ENCODE data around the gene TRIM17.
A peak's percentile ranks its signal among the peaks of the same experiment; 100 is the strongest.

TRIM17 gene

DNA sequence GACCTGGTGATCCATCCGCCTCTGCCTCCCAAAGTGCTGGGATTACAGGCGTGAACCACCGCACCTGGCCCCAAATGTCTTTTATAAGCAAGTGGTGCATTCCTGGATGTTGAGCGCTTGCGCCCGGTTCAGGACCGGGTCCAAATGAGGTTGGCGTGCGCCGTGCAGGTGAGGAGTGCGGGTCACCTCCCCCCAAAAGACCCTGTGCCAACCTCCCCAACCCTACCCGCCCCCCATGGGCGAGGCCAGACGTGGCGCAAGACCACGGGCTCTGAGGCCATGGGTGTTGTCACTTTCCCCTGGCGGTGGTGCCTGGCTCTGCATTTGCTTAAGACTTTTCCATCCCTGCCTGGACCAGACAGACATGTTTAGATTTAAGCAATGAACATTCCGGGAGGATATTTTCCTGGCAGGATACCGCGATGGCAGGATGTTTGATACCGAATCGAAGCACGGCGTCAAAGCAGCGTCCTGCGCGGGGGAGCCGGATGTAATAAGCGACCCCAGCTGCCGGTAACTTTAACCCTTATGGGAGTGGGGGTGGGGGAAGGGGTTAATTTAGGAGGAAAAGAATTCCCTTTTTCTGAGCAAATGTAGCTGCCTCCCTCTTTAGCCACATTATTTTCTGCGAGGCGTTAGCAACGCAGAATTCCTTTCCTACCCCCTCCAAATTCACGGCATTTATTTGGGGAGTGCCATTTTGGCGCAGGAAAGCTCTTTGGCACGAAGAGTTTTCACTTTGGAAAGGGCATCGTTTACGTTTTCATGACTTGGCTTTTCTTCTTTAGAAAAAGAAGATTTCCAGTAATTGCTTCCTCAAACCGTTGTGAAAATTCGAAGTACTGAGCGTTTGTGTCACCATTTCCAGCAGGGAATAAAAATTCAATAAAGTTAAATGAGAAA lies 42.7 kb upstream of the TRIM17 start:
- Histone ChIP-seq H3K14ac (ENCODE audit: low read length in 2 of 2) (no peak overlapping the region), H3K9me3 (ENCODE audit: control insufficient read depth, low read length) (no peaks in the 10 kb centered on the region), H4K91ac (ENCODE audit: low read length) (peak overlapping the region; percentile 25), H2BK15ac (ENCODE audit: low read depth, poor library complexity, severe bottlenecking) (no peak overlapping the region), H3K36me3 (ENCODE audit: control insufficient read depth in 1 of 2, insufficient read depth in 2 of 2, low read depth in 1 of 2, low read length in 2 of 2) (no peaks in the 10 kb centered on the region), H3K27ac (ENCODE audit: low read length, poor library complexity, severe bottlenecking) (no peak overlapping the region), H2AFZ (ENCODE audit: low read depth, low read length) (no peak overlapping the region), H3K9ac (ENCODE audit: low read length) (peak overlapping the region; percentile 88), H3K27me3 (ENCODE audit: control insufficient read depth in 1 of 2, insufficient read depth in 1 of 2, low read length in 2 of 2) (peaks cover 31 to 32% of the 10 kb centered on the region in 2 experiments), H3K4me1 (ENCODE audit: control insufficient read depth, insufficient read depth, low read depth, low read length) (peaks cover 23% of the 10 kb centered on the region), H3K4me2 (ENCODE audit: low read length, poor library complexity, severe bottlenecking) (peak overlapping the region; percentile 63), H3K79me1 (replicated peaks; ENCODE audit: low read length, poor library complexity, severe bottlenecking) (no peaks in the 10 kb centered on the region), H2BK120ac (ENCODE audit: low read depth, low read length) (no peak overlapping the region), H3K23ac (ENCODE audit: low read length in 2 of 2) (no peak overlapping the region), H3K4me3 (ENCODE audit: insufficient read depth in 1 of 2, low read depth in 1 of 2, low read length in 2 of 2) (peak overlapping the region; percentile 9 to 82), H4K8ac (ENCODE audit: low read length) (peak overlapping the region; percentile 61), H2BK12ac (ENCODE audit: low read length in 2 of 2) (no peak overlapping the region), H2BK5ac (ENCODE audit: low read depth, low read length, poor library complexity, severe bottlenecking) (no peak overlapping the region), H3K4ac (ENCODE audit: low read depth in 1 of 2, low read length in 2 of 2) (no peak overlapping the region), H2AK5ac (ENCODE audit: low read length, severe bottlenecking) (no peak overlapping the region), H3K18ac (ENCODE audit: low read depth in 1 of 2, low read length in 2 of 2) (peak overlapping the region in 1 of 2 experiments; percentile 16)
- 11% methylated on average over 39 of the region's 41 CpGs for WGBS
- DNase-seq = peak; percentile 86

DNA sequence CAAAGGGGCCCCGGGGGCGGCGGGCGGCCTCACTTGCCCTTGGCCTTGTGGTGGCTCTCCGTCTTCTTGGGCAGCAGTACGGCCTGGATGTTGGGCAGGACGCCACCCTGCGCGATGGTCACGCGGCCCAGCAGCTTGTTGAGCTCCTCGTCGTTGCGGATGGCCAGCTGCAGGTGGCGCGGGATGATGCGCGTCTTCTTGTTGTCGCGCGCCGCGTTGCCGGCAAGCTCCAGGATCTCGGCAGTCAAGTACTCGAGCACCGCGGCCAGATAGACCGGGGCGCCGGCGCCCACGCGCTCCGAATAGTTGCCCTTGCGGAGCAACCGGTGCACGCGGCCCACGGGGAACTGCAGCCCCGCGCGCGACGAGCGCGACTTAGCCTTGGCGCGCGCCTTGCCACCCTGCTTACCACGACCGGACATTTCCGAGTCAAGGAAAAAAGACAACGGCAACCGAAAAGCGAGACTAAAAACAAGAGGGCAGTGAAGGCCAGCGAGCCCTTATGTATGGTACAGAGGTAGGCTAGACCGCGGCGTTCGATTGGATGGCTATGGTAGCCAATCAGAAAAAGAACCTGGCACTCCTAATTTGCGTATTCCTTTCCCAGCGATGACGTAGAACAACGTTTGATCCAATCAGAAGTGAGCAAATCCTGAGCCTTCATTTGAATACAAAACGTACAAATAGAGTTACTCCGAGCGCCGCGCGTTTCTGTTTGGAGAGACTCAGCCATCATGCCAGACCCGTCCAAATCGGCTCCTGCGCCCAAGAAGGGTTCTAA lies 40.9 kb upstream of the TRIM17 start:
- Histone ChIP-seq H2BK120ac (ENCODE audit: low read depth, low read length) (no peak overlapping the region), H2AFZ (ENCODE audit: low read depth, low read length) (peak overlapping the region; percentile 85), H3K27me3 (ENCODE audit: control insufficient read depth in 1 of 2, insufficient read depth in 1 of 2, low read length in 2 of 2) (peaks cover 15% of the 10 kb centered on the region in 2 experiments), H3K36me3 (ENCODE audit: control insufficient read depth in 1 of 2, insufficient read depth in 2 of 2, low read depth in 1 of 2, low read length in 2 of 2) (peaks cover 0 to 2% of the 10 kb centered on the region in 2 experiments), H3K4me2 (ENCODE audit: low read length, poor library complexity, severe bottlenecking) (peak overlapping the region; percentile 78), H3K9ac (ENCODE audit: low read length) (peak overlapping the region; percentile 88), H2BK15ac (ENCODE audit: low read depth, poor library complexity, severe bottlenecking) (no peak overlapping the region), H3K23ac (ENCODE audit: low read length in 2 of 2) (peak overlapping the region in 1 of 2 experiments; percentile 57), H3K4me1 (ENCODE audit: control insufficient read depth, insufficient read depth, low read depth, low read length) (peaks cover 15% of the 10 kb centered on the region), H3K9me3 (ENCODE audit: control insufficient read depth, low read length) (no peaks in the 10 kb centered on the region), H3K79me1 (replicated peaks; ENCODE audit: low read length, poor library complexity, severe bottlenecking) (no peaks in the 10 kb centered on the region), H3K4me3 (ENCODE audit: insufficient read depth in 1 of 2, low read depth in 1 of 2, low read length in 2 of 2) (peak overlapping the region; percentile 75 to 82), H3K27ac (ENCODE audit: low read length, poor library complexity, severe bottlenecking) (no peak overlapping the region), H4K91ac (ENCODE audit: low read length) (no peak overlapping the region), H3K4ac (ENCODE audit: low read depth in 1 of 2, low read length in 2 of 2) (peak overlapping the region in 1 of 2 experiments; percentile 71), H3K18ac (ENCODE audit: low read depth in 1 of 2, low read length in 2 of 2) (peak overlapping the region; percentile 81 to 84), H4K8ac (ENCODE audit: low read length) (peak overlapping the region; percentile 67), H2AK5ac (ENCODE audit: low read length, severe bottlenecking) (no peak overlapping the region), H3K14ac (ENCODE audit: low read length in 2 of 2) (peak overlapping the region in 1 of 2 experiments; percentile 45), H2BK12ac (ENCODE audit: low read length in 2 of 2) (peak overlapping the region in 1 of 2 experiments; percentile 57), H2BK5ac (ENCODE audit: low read depth, low read length, poor library complexity, severe bottlenecking) (no peak overlapping the region)
- WGBS = under 1% methylated on average over 73 of the region's 74 CpGs
- peak; percentile 99 for DNase-seq

- Histone ChIP-seq H3K4ac (ENCODE audit: low read depth in 1 of 2, low read length in 2 of 2) (peak overlapping the region; percentile 71), H3K79me1 (replicated peaks; ENCODE audit: low read length, poor library complexity, severe bottlenecking) (no peaks in the 10 kb centered on the region), H2AFZ (ENCODE audit: low read depth, low read length) (peak overlapping the region; percentile 85), H3K9me3 (ENCODE audit: control insufficient read depth, low read length) (no peaks in the 10 kb centered on the region), H2BK12ac (ENCODE audit: low read length in 2 of 2) (peak overlapping the region in 1 of 2 experiments; percentile 57), H4K91ac (ENCODE audit: low read length) (no peak overlapping the region), H3K4me3 (ENCODE audit: insufficient read depth in 1 of 2, low read depth in 1 of 2, low read length in 2 of 2) (peak overlapping the region; percentile 75 to 82), H2BK5ac (ENCODE audit: low read depth, low read length, poor library complexity, severe bottlenecking) (no peak overlapping the region), H2BK15ac (ENCODE audit: low read depth, poor library complexity, severe bottlenecking) (peak overlapping the region; percentile 58), H3K14ac (ENCODE audit: low read length in 2 of 2) (peak overlapping the region in 1 of 2 experiments; percentile 45), H3K9ac (ENCODE audit: low read length) (peak overlapping the region; percentile 88), H4K8ac (ENCODE audit: low read length) (peak overlapping the region; percentile 67), H2BK120ac (ENCODE audit: low read depth, low read length) (no peak overlapping the region), H3K36me3 (ENCODE audit: control insufficient read depth in 1 of 2, insufficient read depth in 2 of 2, low read depth in 1 of 2, low read length in 2 of 2) (peaks cover 0 to 2% of the 10 kb centered on the region in 2 experiments), H2AK5ac (ENCODE audit: low read length, severe bottlenecking) (no peak overlapping the region), H3K23ac (ENCODE audit: low read length in 2 of 2) (no peak overlapping the region), H3K18ac (ENCODE audit: low read depth in 1 of 2, low read length in 2 of 2) (peak overlapping the region; percentile 63 to 81), H3K4me1 (ENCODE audit: control insufficient read depth, insufficient read depth, low read depth, low read length) (peaks cover 15% of the 10 kb centered on the region), H3K4me2 (ENCODE audit: low read length, poor library complexity, severe bottlenecking) (peak overlapping the region; percentile 78), H3K27ac (ENCODE audit: low read length, poor library complexity, severe bottlenecking) (no peak overlapping the region), H3K27me3 (ENCODE audit: control insufficient read depth in 1 of 2, insufficient read depth in 1 of 2, low read length in 2 of 2) (peaks cover 9 to 13% of the 10 kb centered on the region in 2 experiments)
- DNase-seq = no peak
- WGBS = 3% methylated on average over 13 of the region's 13 CpGs
Observed at GRCh38 chr1:228457017-228457395, 40.3 kb upstream of the TRIM17 start.

Measured in mesenchymal stem cell (in vitro differentiated cells and primary cell).